Measurements from ENCODE around the gene HOXC11.

HOXC11 gene

DNA sequence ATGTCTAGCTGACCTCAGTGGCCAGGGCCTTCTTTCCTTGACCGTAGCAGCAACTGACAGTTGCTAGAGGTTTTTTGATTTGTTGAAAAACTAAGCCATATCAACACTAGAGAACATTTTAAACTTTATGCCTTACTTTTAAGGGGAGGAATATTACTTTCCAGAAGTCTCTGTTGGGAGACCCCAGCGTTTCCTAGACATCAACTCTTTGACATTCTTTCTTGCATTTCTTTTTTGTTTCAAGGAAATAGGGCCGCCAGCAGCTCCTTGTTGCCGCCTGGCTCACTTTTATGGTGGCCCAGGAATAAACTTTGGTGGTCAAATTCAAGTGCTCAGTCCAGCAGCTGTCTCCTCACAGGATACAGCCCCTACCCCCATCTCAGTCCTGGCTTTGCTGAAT, 2.5 kb upstream of the HOXC11 start:
- peaks cover 98% of the 10 kb centered on the region for H3K27me3 ChIP-seq (ENCODE audit: insufficient read depth, poor library complexity, severe bottlenecking)
- DNase-seq (ENCODE audit: low read depth in 1 of 2, low spot score in 1 of 2) = no peak
- TF ChIP-seq POLR2AphosphoS5 (IDR thresholded peaks at IDR 0.05; ENCODE audit: low read depth) (no peak), GABPA (IDR thresholded peaks at IDR 0.05; ENCODE audit: low read depth) (no peak), SPI1 (IDR thresholded peaks at IDR 0.05; ENCODE audit: borderline replicate concordance, low read depth) (no peak)
- TF ChIP-seq, protein P1, sequence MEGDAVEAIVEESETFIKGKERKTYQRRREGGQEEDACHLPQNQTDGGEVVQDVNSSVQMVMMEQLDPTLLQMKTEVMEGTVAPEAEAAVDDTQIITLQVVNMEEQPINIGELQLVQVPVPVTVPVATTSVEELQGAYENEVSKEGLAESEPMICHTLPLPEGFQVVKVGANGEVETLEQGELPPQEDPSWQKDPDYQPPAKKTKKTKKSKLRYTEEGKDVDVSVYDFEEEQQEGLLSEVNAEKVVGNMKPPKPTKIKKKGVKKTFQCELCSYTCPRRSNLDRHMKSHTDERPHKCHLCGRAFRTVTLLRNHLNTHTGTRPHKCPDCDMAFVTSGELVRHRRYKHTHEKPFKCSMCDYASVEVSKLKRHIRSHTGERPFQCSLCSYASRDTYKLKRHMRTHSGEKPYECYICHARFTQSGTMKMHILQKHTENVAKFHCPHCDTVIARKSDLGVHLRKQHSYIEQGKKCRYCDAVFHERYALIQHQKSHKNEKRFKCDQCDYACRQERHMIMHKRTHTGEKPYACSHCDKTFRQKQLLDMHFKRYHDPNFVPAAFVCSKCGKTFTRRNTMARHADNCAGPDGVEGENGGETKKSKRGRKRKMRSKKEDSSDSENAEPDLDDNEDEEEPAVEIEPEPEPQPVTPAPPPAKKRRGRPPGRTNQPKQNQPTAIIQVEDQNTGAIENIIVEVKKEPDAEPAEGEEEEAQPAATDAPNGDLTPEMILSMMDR (IDR thresholded peaks at IDR 0.05; ENCODE audit: insufficient read depth, low read length) = no peak
- TF ChIP-seq, protein P2, sequence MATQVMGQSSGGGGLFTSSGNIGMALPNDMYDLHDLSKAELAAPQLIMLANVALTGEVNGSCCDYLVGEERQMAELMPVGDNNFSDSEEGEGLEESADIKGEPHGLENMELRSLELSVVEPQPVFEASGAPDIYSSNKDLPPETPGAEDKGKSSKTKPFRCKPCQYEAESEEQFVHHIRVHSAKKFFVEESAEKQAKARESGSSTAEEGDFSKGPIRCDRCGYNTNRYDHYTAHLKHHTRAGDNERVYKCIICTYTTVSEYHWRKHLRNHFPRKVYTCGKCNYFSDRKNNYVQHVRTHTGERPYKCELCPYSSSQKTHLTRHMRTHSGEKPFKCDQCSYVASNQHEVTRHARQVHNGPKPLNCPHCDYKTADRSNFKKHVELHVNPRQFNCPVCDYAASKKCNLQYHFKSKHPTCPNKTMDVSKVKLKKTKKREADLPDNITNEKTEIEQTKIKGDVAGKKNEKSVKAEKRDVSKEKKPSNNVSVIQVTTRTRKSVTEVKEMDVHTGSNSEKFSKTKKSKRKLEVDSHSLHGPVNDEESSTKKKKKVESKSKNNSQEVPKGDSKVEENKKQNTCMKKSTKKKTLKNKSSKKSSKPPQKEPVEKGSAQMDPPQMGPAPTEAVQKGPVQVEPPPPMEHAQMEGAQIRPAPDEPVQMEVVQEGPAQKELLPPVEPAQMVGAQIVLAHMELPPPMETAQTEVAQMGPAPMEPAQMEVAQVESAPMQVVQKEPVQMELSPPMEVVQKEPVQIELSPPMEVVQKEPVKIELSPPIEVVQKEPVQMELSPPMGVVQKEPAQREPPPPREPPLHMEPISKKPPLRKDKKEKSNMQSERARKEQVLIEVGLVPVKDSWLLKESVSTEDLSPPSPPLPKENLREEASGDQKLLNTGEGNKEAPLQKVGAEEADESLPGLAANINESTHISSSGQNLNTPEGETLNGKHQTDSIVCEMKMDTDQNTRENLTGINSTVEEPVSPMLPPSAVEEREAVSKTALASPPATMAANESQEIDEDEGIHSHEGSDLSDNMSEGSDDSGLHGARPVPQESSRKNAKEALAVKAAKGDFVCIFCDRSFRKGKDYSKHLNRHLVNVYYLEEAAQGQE (IDR thresholded peaks at IDR 0.05; ENCODE audit: insufficient replicate concordance, low read depth) = no peak
- H3K27ac ChIP-seq (replicated peaks) = no peak overlapping the region
- H3K4me3 ChIP-seq (replicated peaks; ENCODE audit: insufficient read depth, low read length) = no peak overlapping the region

DNA sequence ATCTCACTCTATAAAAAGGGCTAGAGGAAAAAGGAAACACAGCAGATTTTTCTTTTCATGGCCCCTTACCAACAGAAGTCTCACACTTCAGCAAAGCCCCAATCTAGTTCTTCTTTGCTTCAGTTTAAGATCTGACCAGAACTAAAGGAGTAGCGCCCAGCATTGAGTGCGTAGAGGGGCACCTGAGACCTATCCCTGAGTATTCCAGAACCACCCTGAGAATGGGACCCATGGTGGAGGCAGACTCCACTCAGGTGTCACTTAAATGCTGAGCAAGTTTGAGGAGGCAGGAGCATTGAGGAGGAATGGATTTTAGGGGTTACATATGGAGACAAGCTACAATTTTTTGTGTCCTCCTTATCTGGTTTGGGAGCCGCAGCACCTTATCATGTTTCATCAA, 1.8 kb upstream of the HOXC11 start:
- peaks cover 96% of the 10 kb centered on the region for H3K27me3 ChIP-seq (ENCODE audit: insufficient read depth, poor library complexity, severe bottlenecking)

DNA sequence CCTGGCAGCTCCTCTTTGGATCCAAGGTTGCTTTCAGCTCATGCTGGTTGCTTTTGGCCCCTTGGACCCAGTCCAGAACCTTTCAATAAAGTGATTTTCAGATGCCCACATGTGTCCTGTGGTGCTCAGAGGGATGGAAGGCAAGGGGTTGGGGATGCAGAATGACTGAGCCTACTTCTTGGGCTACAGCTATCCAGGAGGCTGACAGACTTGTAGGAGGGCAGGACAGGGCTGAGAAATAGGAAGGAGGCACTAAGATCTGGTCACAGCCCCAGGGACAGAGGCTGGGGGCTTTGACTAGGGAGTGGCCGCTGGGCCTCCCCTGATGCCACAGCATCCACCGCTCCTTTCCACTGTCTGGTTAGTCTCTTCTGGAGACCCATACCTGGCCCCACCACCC, 1.2 kb upstream of the HOXC11 start:
- H3K4me3 ChIP-seq (replicated peaks; ENCODE audit: insufficient read depth, low read length) = no peak overlapping the region
- DNase-seq (ENCODE audit: low read depth in 1 of 2, low spot score in 1 of 2) = no peak
- TF ChIP-seq POLR2AphosphoS5 (IDR thresholded peaks at IDR 0.05; ENCODE audit: low read depth) (no peak), SPI1 (IDR thresholded peaks at IDR 0.05; ENCODE audit: borderline replicate concordance, low read depth) (no peak), GABPA (IDR thresholded peaks at IDR 0.05; ENCODE audit: low read depth) (no peak)
- TF ChIP-seq, protein P2 (IDR thresholded peaks at IDR 0.05; ENCODE audit: insufficient replicate concordance, low read depth) = no peak
- TF ChIP-seq, protein P1 (IDR thresholded peaks at IDR 0.05; ENCODE audit: insufficient read depth, low read length) = no peak
- H3K27me3 ChIP-seq (ENCODE audit: insufficient read depth, poor library complexity, severe bottlenecking) = peaks cover 94% of the 10 kb centered on the region
- no peak overlapping the region for H3K27ac ChIP-seq (replicated peaks)

More for the DNA sequence above, 1.8 kb upstream of the HOXC11 start:
- DNase-seq (ENCODE audit: low read depth in 1 of 2, low spot score in 1 of 2) = no peak
- Histone ChIP-seq H3K27ac (replicated peaks) (no peak overlapping the region), H3K4me3 (replicated peaks; ENCODE audit: insufficient read depth, low read length) (no peak overlapping the region)
- TF ChIP-seq GABPA (IDR thresholded peaks at IDR 0.05; ENCODE audit: low read depth) = no peak
- TF ChIP-seq POLR2AphosphoS5 (IDR thresholded peaks at IDR 0.05; ENCODE audit: low read depth) = no peak
- TF ChIP-seq, protein P1 (IDR thresholded peaks at IDR 0.05; ENCODE audit: insufficient read depth, low read length) = no peak
- TF ChIP-seq, protein P2 (IDR thresholded peaks at IDR 0.05; ENCODE audit: insufficient replicate concordance, low read depth) = no peak
- no peak for TF ChIP-seq SPI1 (IDR thresholded peaks at IDR 0.05; ENCODE audit: borderline replicate concordance, low read depth)
